Kidney (tissue), 14 donors: ENCODE results near the gene ADAMTS10. TPM values are rescaled to one million over a fixed set of nuclear protein-coding genes. Genes with fewer than 3 reads are reported as not detected.
A peak's percentile ranks its signal among the peaks of the same experiment; 100 is the strongest.

Source experiments
- DNase-seq, 5 donors: peaks; one replicate each; pipeline ENCODE4 v3.0.0-alpha.2; 2013 to 2020
- FAIRE-seq: peaks from 2 replicates; lab custom pipeline; 2012; peaks lifted over from hg19 to GRCh38; lab: Jason Lieb, UNC
- H3K27ac ChIP-seq, 2 donors: one replicate each; pipeline ENCODE4 v1.7.0; 2013; ENCODE audit warnings: low read depth in 2 of 2, low read length in 2 of 2, inconsistent platforms in 1 of 2
- H3K27me3 ChIP-seq: one replicate; pipeline ENCODE4 v1.7.1; 2013; ENCODE audit warnings: low read length, inconsistent platforms; ENCODE audit not compliant: control insufficient read depth, insufficient read depth
- H3K36me3 ChIP-seq, 3 donors: one replicate each; pipeline versions ENCODE4 v1.7.0 to v1.7.1; 2013; ENCODE audit warnings: low read length in 3 of 3, control low read depth in 1 of 3, inconsistent platforms in 1 of 3; ENCODE audit not compliant: insufficient read depth in 3 of 3, control insufficient read depth in 2 of 3
- H3K4me1 ChIP-seq, 3 donors: one replicate each; pipeline versions ENCODE4 v1.7.0 to v1.7.1; 2013; ENCODE audit warnings: low read length in 3 of 3, inconsistent platforms in 1 of 3, low read depth in 1 of 3; ENCODE audit not compliant: control insufficient read depth in 2 of 3, insufficient read depth in 2 of 3
- H3K4me3 ChIP-seq, 3 donors: one replicate each; pipeline versions ENCODE4 v1.7.0 to v1.8.1; 2013; ENCODE audit warnings: low read length in 3 of 3, control low read depth in 1 of 3, inconsistent platforms in 1 of 3
- H3K9ac ChIP-seq, 3 donors: one replicate each; pipeline versions ENCODE4 v1.7.0 to v1.7.1; 2013; ENCODE audit warnings: low read length in 3 of 3, control low read depth in 1 of 3, inconsistent platforms in 1 of 3
- H3K9me3 ChIP-seq, 3 donors: one replicate each; pipeline versions ENCODE4 v1.7.0 to v1.7.1; 2013; ENCODE audit warnings: low read length in 3 of 3, control low read depth in 1 of 3, inconsistent platforms in 1 of 3; ENCODE audit not compliant: control insufficient read depth in 2 of 3, insufficient read depth in 1 of 3
- intact Hi-C: fragments of 100-400 bp; cut with DNase I; formaldehyde crosslinking; loops from one replicate; pipeline ENCODE4 v1.11.1; 2022
- polyA plus RNA-seq: library from polyadenylated mRNA; stranded (reverse); fragments of 350-450 nt; fragmentation: Illumina TruSeq; extraction: RNeasy Lipid Tissue Mini Kit (QIAGEN cat#74804); gene quantifications from one replicate; pipeline ENCODE4 v1.2.3, GENCODE V29; 2014; ENCODE audit warnings: low read depth, low replicate concordance; ENCODE audit not compliant: insufficient read depth
- total RNA-seq: library from RNA; stranded (reverse); fragmentation: NEBNext Ultra II Directional; extraction: Animal tissue kit (Norgen Biotek cat#: 25700); gene quantifications from one replicate; pipeline ENCODE4 v1.2.1, GENCODE V29; 2021
- TF ChIP-seq, protein P1 (sequence below): IDR thresholded peaks from 3 replicates; pipeline ENCODE4 v1.5.1; 2012; ENCODE audit warnings: mild to moderate bottlenecking, moderate library complexity, borderline replicate concordance; ENCODE audit not compliant: insufficient read depth; ENCODE audit errors: extremely low read depth
- donor health status: control.
- donor health status: control.
- donor health status: control.
- donor health status: control.
- donor health status: control.
- donor health status: DM: yes; HTN: yes; CAD: no.
- donor health status: Normal renal cell carcinoma (clear cell type).

The ADAMTS10 gene
- total and polyA plus RNA-seq, 2 donors from 2014 or later = 8.9 to 48.8 TPM

DNA sequence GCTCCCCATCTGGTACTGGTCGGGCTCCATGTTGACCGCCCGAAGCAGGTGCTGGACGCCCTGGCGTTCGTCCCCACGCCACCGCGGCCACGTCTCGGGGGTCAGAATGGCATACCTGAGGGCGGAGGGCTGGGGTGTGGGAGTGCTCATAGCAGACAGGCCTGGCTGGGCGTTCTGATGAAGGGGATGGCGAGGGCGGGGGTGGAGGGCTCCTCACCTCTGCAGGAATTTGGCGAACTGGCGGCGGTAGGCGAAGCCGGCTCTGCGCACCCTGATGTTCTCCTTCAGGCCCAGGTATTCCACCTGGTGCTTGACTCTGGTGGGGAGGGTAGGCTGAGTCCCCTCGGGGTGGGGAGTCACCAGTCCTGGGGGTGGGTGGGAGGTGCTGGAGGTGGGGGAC is 74.2 kb downstream of the ADAMTS10 start:
- H3K27ac ChIP-seq = no peak overlapping the region
- no peak for DNase-seq
- no peak for FAIRE-seq
- H3K27me3 ChIP-seq = no peaks in the 10 kb centered on the region
- H3K4me1 ChIP-seq = no peaks in the 10 kb centered on the region
- no peaks in the 10 kb centered on the region for H3K36me3 ChIP-seq
- H3K9me3 ChIP-seq = no peaks in the 10 kb centered on the region
- TF ChIP-seq, protein P1, sequence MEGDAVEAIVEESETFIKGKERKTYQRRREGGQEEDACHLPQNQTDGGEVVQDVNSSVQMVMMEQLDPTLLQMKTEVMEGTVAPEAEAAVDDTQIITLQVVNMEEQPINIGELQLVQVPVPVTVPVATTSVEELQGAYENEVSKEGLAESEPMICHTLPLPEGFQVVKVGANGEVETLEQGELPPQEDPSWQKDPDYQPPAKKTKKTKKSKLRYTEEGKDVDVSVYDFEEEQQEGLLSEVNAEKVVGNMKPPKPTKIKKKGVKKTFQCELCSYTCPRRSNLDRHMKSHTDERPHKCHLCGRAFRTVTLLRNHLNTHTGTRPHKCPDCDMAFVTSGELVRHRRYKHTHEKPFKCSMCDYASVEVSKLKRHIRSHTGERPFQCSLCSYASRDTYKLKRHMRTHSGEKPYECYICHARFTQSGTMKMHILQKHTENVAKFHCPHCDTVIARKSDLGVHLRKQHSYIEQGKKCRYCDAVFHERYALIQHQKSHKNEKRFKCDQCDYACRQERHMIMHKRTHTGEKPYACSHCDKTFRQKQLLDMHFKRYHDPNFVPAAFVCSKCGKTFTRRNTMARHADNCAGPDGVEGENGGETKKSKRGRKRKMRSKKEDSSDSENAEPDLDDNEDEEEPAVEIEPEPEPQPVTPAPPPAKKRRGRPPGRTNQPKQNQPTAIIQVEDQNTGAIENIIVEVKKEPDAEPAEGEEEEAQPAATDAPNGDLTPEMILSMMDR = no peak
- H3K9ac ChIP-seq = no peak overlapping the region
- intact Hi-C loops = no loop called here
- no peak overlapping the region for H3K4me3 ChIP-seq

DNA sequence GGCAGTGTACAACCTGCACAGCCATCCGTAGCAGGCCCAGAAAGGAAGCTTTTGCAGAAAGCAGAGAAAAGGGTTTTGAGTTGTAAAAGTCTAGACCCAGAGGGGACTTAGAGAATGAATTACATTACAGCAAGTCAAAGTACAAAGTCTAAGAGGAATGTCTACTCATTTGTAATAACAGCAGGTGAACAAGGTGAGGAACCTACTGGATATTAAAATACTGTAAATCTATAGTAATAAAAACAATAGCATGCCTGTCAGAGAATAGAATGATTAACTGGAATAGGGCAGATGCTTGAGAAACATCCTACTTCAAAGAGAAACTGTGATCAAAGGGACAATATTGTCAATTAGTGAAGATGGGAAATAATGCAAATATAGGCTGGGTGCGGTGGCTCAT is 78.3 kb downstream of the ADAMTS10 start:
- DNase-seq (peak in 1 of 5 donors; percentile 11), FAIRE-seq (no peak)
- no peak overlapping the region for H3K4me3 ChIP-seq
- no peaks in the 10 kb centered on the region for H3K27me3 ChIP-seq
- H3K36me3 ChIP-seq = no peaks in the 10 kb centered on the region
- intact Hi-C loops = no loop called here
- H3K27ac ChIP-seq = no peak overlapping the region
- H3K9me3 ChIP-seq = no peaks in the 10 kb centered on the region
- no peaks in the 10 kb centered on the region for H3K4me1 ChIP-seq
- TF ChIP-seq, protein P1 = no peak
- no peak overlapping the region for H3K9ac ChIP-seq

DNA sequence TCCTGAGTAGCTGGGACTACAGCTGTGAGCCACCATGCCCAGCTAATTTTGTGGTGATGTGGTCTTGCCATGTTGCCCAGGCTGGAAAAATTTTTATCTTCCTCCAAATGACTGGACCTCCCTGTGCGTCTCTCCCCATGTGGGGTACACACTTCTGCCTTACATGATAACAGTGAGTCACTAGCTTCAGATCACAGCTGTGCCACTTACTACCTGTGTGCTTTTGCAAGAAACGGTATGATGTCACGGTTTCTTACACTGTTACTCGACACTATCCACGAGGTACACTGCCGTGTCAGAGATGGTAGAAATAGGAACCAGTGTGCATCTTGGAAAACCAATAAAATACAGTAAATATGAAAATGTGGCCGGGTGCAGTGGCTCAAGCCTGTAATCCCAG is 79.0 kb downstream of the ADAMTS10 start:
- Histone ChIP-seq H3K27me3 (no peaks in the 10 kb centered on the region), H3K4me1 (no peaks in the 10 kb centered on the region), H3K9ac (no peak overlapping the region), H3K27ac (no peak overlapping the region), H3K4me3 (no peak overlapping the region), H3K36me3 (no peaks in the 10 kb centered on the region), H3K9me3 (no peaks in the 10 kb centered on the region)
- DNase-seq (no peak), FAIRE-seq (no peak)
- TF ChIP-seq, protein P1 = no peak
- intact Hi-C loops = no loop called here

Other genes starting within 250 kb of the ADAMTS10 start
- gene ANGPTL4, start 246.6 kb downstream of the ADAMTS10 start, total RNA-seq = 7.2 TPM
- 40.3 TPM for gene ANGPTL4, start 246.6 kb downstream of the ADAMTS10 start, polyA plus RNA-seq
- gene RAB11B, start 220.4 kb downstream of the ADAMTS10 start, total RNA-seq = 146 TPM
- gene RAB11B, start 220.4 kb downstream of the ADAMTS10 start, polyA plus RNA-seq = 148 TPM
- gene MARCHF2, start 197.4 kb downstream of the ADAMTS10 start, total RNA-seq = 48.4 TPM
- 46.5 TPM for gene MARCHF2, start 197.4 kb downstream of the ADAMTS10 start, polyA plus RNA-seq
- 164 TPM for gene HNRNPM, start 165.7 kb downstream of the ADAMTS10 start, total RNA-seq
- gene HNRNPM, start 165.7 kb downstream of the ADAMTS10 start, polyA plus RNA-seq = 103 TPM
- gene PRAM1, start 108.1 kb downstream of the ADAMTS10 start, total RNA-seq = 4.6 TPM
- 0.99 TPM for gene PRAM1, start 108.1 kb downstream of the ADAMTS10 start, polyA plus RNA-seq
- gene ZNF414, start 96.5 kb downstream of the ADAMTS10 start, total RNA-seq = 29.6 TPM
- 20.4 TPM for gene ZNF414, start 96.5 kb downstream of the ADAMTS10 start, polyA plus RNA-seq
- 35.8 TPM for gene MYO1F, start 33.3 kb downstream of the ADAMTS10 start, total RNA-seq
- 1.7 TPM for gene MYO1F, start 33.3 kb downstream of the ADAMTS10 start, polyA plus RNA-seq
- not detected for gene NFILZ, start 19.9 kb upstream of the ADAMTS10 start, total RNA-seq
- not detected for gene NFILZ, start 19.9 kb upstream of the ADAMTS10 start, polyA plus RNA-seq
- not detected for gene ACTL9, start 88.1 kb upstream of the ADAMTS10 start, total RNA-seq
- not detected for gene ACTL9, start 88.1 kb upstream of the ADAMTS10 start, polyA plus RNA-seq
- not detected for gene OR2Z1, start 110.9 kb upstream of the ADAMTS10 start, total RNA-seq
- not detected for gene OR2Z1, start 110.9 kb upstream of the ADAMTS10 start, polyA plus RNA-seq
- 28.5 TPM for gene ZNF558, start 221.6 kb upstream of the ADAMTS10 start, total RNA-seq
- gene ZNF558, start 221.6 kb upstream of the ADAMTS10 start, polyA plus RNA-seq = 7.5 TPM
- gene MBD3L1, start 221.7 kb upstream of the ADAMTS10 start, total RNA-seq = not detected
- not detected for gene MBD3L1, start 221.7 kb upstream of the ADAMTS10 start, polyA plus RNA-seq